Limb (tissue), 2 donors: ENCODE data around the gene UBE3C.
"Not testable (repeated sequence)": the region's sequence is repeated elsewhere in the genome, so short reads cannot be mapped to it uniquely, and the experiment has no call there.

Source experiments
- DNase-seq, 2 donors: peaks; one replicate each; pipeline ENCODE4 v3.0.0-alpha.2; 2016; ENCODE audit errors: extremely low spot score in 2 of 2

Gene UBE3C

DNA sequence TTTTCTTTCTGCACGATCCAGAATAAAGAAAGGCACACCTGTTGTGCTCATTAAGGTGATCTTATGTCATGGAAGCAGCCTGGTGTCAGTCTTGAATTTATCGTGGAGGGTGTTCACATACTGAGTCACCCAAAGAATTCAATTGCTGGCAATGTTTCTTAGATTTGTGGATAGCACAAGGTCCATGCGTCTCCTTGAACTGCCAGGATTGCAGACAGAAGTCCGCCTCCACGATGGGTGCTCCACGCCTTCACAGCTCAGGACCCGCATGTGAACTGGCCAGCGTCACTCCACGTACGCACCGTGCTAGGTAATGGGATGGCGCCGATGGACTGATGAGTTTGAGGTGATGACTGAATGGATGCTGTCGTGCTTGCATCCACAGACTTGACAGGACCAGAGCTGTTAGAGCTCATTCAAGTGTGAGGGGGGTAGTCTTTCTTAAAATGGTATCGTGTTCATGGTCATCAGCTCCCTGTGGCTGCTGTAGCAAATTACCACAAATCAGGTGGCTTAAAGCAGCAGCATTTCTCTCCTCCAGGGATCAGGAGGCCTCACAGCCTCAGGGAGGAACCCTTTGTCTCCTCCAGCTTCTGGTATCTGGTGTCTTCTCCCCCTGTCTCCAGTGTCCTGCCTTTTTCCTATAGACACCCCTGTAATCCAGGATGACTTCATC, 132.7 kb downstream of the UBE3C start:
- DNase-seq: no peak

GRCh38 chr7:157271991-157272324, 133.2 kb downstream of the UBE3C start:
- DNase-seq: peak; percentile 68 to 69

- DNase-seq: no peak
These were observed 133.9 kb downstream of the UBE3C start for GRCh38 chr7:157272351-157273207.

DNA sequence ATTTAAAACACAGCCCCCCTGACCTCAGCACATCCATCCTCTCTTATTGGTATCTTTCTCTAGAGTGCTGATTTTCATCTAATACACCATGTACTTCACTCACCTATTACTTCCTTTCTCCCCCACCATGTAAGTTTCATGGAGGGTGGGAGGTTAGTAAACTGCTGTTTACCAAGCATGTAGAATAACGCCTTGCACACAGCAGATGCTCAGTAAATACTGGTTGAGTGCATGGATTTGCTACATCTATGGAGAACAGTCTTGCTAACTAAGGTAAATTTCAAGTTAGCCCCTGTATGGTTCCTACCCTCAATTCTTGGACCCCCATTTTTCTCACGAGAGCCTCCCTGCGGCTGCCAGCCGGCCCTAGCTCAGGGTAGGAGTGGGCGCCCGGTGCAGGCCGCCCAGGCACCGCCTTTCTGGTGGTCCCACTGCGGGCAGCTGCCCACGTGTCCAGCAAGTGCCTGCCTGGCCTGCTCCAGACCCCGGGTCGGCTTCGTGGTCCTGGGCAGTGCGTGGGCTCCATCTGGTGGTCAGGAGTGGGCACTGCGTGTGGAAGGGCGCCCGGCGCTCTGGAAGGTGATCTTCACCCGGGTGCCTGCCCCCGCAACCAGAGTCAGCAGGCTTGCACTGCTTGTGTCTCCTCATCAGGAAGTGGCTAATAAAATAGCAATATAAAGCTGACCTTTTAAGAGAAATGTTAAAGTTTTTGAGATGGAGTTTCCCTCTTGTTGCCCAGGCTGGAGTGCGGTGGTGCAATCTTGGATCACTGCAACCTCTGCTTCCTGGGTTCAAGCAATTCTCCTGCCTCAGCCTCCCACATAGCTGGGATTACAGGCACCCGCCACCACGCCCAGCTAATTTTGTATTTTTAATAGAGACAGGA, 134.7 kb downstream of the UBE3C start:
- DNase-seq: peak; percentile 43 to 81

- DNase-seq: not testable (repeated sequence)
These were observed 135.4 kb downstream of the UBE3C start for GRCh38 chr7:157274094-157274634.

DNA sequence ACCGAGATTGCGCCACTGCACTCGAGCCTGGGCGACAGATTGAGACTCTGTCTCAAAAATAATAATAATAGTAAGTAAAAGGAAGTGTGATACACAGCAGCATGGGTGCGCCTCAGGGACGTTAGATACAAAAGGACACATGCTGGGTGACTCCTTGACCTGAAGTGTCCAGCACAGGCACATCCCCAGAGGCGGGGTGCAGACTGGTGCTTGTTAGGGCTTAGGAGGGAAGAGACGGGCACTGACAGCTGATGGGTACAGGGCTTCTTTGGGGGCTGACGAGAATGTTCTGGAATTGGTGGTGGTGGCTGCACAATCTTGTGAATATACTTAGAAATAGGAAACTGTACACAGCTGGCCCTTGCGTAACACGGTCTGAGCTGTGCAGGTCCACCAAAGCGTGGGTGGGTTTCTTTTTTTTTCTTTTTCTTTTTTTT, 136.3 kb downstream of the UBE3C start:
- DNase-seq: no peak

DNA sequence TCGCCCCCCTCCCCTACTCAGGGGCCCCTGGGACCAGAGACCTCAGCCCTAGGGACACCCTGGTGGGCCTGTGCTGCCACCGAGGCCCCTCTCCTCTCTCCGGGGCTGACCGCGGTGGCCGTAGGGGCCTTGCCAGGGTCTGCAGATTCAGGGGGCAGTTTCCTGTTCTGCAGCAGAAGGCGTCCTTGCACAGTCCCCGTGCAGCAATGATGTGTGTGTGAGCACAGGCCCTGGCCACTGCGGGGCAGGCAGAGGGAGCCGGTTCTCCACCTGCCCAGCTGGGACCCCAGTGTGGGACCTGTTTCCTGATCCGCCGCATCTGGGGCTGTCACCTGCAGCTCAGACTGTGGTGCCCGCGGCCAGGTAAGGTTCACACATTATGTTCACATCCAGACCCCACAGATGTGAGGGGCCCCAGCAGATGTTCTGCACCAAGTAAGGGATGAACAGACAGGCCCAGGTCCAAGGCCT, 137.4 kb downstream of the UBE3C start:
- DNase-seq: no peak

DNA sequence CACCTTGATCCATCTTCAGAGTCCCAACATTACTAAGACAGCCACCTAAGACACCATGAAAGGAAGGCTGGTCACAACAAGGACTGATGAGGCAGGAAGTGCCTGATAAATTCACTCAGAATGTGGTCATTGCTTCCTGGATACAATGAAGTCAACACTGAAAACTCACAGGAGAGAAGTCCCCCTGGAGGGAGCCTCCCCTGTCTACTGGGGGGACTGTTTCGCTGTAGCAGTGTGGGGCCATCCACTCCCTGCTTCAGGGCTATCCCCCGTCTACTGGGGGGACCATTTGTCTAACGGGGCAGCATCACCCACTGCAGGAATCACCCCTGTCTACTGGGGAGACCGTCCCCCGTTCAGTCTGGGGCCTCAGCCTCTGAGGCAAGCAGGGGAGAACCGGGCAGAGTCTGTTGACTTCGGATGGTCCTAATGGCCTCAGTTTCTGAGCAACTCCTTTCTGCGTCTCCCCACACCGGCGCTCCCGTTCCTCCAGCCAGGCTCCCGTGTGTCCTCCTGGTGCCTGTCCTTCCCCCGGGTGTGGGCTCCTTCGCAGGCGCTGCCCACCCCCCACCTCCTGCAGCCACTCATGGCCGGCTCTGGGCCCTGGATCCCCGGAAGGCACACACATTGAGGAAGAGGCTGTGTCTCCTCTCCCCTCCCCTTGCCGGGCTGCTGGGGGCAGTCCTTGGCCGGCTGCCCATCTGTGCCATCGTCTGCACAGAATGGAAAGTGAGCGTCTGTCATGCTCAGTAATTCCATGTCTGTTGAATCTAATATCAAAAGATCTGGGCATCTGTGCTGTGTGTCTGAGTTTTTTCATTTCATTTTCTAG, 138.2 kb downstream of the UBE3C start:
- peak in 1 of 2 donors; percentile 63 for DNase-seq

DNA sequence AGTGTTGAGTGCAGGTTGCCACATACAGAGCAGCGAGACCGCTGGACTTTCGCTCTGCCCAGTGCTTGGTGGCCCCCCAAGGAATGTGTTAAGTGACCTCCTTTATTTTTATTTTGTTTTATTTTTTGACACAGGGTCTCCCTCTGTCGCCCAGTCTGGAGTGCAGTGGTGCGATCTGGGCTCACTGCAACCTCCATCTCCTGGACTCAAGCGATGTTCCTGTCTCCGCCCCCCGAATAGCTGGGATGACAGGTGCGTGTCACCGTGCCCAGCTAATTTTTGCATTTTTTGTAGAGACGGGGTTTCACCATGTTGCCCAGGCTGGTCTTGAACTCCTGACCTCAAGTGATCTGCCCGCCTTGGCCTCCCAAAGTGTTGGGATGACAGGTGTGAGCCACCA, 138.8 kb downstream of the UBE3C start:
- DNase-seq: not testable (repeated sequence)

- no peak for DNase-seq
These were observed 139.6 kb downstream of the UBE3C start for GRCh38 chr7:157278167-157278790.

DNA sequence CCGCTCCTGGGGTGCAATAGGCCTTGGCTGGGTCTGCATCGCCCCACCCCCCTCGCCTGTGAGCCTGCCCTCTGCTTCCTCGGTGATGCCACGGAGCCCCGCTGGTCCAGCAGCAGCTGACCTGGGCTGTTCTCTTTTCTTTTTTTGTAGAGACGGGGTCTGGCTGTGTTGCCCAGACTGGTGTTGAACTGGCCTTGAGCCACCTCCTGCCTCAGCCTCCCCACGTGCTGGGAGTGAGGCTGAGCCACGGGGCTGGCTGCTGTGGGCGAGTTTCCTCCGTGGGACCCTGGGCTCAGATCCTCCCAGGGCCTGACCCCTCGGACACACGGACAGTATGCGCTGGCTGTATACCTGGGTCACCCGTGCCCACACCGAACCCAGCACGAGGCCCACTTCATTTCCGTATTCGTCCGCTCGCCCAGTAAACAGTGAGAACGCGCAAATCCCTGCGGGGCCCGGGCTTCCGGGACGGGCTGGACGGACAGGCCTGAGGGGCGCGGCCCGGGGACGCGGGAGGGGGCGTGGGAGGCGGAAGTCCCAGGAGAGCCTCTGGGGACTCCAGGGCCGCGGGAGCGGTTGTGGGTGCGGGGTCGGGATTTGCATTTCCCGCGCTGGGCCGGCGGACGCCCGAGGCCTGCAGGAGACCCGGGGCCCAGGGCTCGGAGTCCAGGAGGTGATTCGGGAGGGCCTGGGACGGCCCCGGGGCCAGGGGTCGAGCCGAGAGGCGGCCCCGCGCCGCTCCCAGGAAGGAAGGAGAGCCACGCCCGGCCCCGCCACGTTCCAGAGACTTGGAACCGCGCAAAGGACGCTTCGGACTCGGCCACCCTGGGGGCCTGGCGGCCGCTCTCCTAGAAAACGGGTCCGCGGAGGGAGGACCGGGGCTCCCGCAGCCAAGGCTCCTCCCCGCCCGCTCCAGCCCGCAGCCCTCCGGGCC, 140.3 kb downstream of the UBE3C start:
- DNase-seq: no peak

- no peak for DNase-seq
These were observed 141.1 kb downstream of the UBE3C start for GRCh38 chr7:157279741-157280215.

DNA sequence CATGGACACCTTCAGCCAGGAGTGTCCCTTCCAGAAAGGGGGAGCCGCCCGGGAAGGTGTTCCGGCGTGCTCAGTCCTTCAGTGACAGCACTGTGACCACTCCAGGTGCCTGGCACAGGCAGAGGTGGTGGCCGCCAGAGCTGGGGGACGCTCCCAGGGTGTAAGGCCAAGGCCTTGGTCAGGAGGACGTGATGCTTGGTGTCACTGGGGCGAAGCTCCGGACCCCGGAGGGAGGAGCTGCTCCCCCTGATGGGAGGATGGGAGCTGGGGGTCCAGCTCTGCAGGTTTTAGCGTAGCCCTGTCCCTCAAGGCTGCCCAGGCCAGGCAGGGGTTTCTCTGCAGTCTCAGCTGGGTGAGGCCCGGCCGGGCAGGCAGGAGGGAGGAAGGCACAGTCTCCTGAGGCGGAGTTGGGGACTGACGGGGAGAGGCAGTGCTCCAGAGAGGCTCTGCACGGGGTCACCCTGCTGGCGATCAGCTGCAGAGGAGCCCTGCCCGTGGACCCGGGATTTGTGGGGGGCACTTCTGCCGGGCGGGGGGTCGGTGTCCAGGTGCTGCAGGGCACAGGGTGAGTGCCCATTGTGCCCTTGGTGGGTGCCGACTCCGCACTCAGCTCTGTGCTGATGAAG, 141.6 kb downstream of the UBE3C start:
- DNase-seq: no peak

DNA sequence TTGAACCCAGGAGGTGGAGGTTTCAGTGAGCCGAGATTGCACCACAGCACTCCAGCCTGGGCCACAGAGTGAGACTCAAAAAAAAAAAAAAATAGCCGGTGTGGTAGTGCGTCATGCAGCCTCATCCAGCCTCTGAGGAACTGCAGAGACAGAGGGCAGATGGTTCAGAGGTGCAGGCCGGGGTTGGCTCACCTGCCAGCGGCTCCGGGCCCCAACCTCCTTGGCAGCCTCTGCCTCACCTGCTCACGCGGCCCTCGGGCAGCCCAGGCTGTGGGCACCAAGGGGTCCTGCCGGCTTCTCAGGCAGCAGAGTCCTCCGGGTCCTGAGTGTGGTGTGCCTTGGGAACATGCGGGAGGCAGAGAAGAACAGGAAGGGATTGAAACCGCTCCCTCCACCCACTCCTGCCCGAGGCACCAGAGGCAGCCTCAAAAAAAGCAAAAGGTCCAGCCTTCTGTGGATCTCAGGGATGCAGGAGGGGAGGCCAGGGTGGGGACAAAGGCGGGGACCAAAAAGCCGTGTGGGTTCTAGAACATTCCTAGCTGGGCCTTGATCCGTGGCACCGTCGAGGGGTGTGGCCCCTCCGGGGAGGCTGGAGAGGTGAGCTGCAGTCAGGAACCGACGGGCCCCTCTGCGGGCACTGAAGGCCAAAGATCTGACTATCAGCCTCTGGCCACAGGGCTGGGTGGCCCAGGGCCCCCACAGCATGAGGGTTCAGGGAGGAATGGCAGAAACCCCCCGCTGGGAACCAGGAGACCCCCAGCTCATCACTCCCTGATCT, 142.7 kb downstream of the UBE3C start:
- DNase-seq: no peak

DNA sequence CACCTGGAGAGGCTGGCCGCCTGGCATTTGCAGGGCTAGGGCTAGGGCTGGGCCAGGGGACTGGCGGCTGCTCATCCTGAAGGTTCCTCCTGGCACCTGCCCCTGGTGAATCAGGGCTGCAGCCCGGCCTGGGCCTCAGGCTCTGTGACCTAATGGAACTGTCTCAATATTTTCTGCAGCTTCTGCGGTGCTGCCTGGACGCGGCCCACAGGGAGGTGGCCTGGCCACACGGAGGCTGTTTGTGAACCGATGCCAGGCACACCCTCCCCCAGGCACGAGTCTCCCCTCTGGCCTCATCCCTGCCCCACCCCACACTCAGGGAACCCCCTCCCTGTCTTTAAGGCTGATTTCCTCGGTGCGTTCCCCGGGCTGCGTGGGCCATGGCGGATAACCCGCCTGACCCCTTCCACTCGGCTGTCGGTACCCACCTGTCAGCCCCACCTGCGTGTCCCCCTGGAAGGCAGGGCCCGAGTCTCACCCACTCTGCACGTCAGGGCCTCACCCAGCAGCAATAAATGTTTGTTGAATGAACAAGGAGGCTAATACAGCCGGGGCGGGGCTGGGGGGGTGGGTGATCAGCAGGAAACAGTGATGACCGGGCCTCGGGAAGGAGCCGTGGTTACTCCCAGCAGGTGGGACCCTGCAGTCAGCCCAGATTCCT, 143.5 kb downstream of the UBE3C start:
- DNase-seq: no peak

GRCh38 chr7:157284229-157285014, 145.7 kb downstream of the UBE3C start:
- DNase-seq: no peak
